Upper lobe of left lung (tissue), 6 donors: ENCODE results near the gene CLTA. TPM values are rescaled to one million over a fixed set of nuclear protein-coding genes. Genes with fewer than 3 reads are reported as not detected.
A peak's percentile ranks its signal among the peaks of the same experiment; 100 is the strongest.

Experiments
- ATAC-seq, 2 donors: fragments of 200-7000 bp; cut with Tn5 transposase; one replicate each; pipeline ENCODE4 v1.9.1; 2022; ENCODE audit warnings: mild to moderate bottlenecking in 2 of 2, moderate library complexity in 2 of 2; ENCODE audit not compliant: low FRiP score in 2 of 2
- DNase-seq, 2 donors: peaks; one replicate each; pipeline ENCODE4 v3.0.0-alpha.2; 2019 to 2020
- H3K27ac ChIP-seq, 4 donors: fragments of 200-600 bp; sonication (generic); one replicate each; pipeline ENCODE4 v1.5.1; 2016 to 2019
- H3K27me3 ChIP-seq, 4 donors: fragments of 200-600 bp; sonication (generic); one replicate each; pipeline ENCODE4 v1.5.1; 2017 to 2019
- H3K36me3 ChIP-seq, 4 donors: fragments of 200-600 bp; sonication (generic); one replicate each; pipeline ENCODE4 v1.5.1; 2016 to 2019
- H3K4me1 ChIP-seq, 4 donors: fragments of 200-600 bp; sonication (generic); one replicate each; pipeline ENCODE4 v1.5.1; 2018 to 2019
- H3K4me3 ChIP-seq, 4 donors: fragments of 200-600 bp; sonication (generic); one replicate each; pipeline ENCODE4 v1.5.1; 2017 to 2019; ENCODE audit warnings: mild to moderate bottlenecking in 2 of 4, moderate library complexity in 1 of 4
- H3K9me3 ChIP-seq, 4 donors: fragments of 200-600 bp; sonication (generic); one replicate each; pipeline ENCODE4 v1.5.1; 2018 to 2019
- CTCF ChIP-seq, 6 experiments: fragments of 450-650 bp in 4 of 6; fragments of 200-600 bp in 2 of 6; sonication (generic) in 2 of 6; IDR thresholded peaks; one replicate each; pipeline ENCODE4 v1.5.1; 2016 to 2019; ENCODE audit warnings: antibody characterized with exemption in 6 of 6
- EP300 ChIP-seq, 4 donors: sonication (generic); formaldehyde crosslinking; IDR thresholded peaks; one replicate each; pipeline ENCODE4 v1.5.1; 2017; ENCODE audit warnings: antibody characterized with exemption in 4 of 4, control low read depth in 2 of 4
- POLR2A ChIP-seq, 4 donors: fragments of 450-650 bp; IDR thresholded peaks; one replicate each; pipeline ENCODE4 v1.5.1; 2016 to 2017; ENCODE audit warnings: antibody characterized with exemption in 4 of 4, mild to moderate bottlenecking in 2 of 4
- POLR2AphosphoS5 ChIP-seq, 2 donors: sonication (generic); formaldehyde crosslinking; IDR thresholded peaks; one replicate each; pipeline ENCODE4 v1.5.1; 2017; ENCODE audit warnings: antibody characterized with exemption in 2 of 2
- WGBS, 2 donors: methylation state at CpG; one replicate each; pipeline ENCODE4 v1.1.5; 2017 to 2018; 5-methylcytosine and 5-hydroxymethylcytosine counted together
- total RNA-seq, 6 donors: library from RNA; depleted of rRNA in 4 of 6; stranded (reverse); fragments of >200 nt in 4 of 6; gene quantifications; one replicate each; pipeline versions ENCODE4 v1.1.0 to v1.2.1, GENCODE V29; 2016 to 2021
- donor health status: DM: no; HTN: no; CAD: no; lungs with moderate emphysema.
- donor health status: DM: no; HTN: yes; CAD: no; lungs with severe emphysema.

Gene CLTA
- total RNA-seq, 6 donors from 2014 or later, result 120 to 218 (median 192) TPM

- H3K4me3 ChIP-seq, result no peak overlapping the region
- ATAC-seq, result no peak
- peaks cover 52 to 99% (median 85%) of the 10 kb centered on the region in 4 donors for H3K36me3 ChIP-seq
- 87 to 88% methylated on average over 9 to 11 of the region's 11 CpGs for WGBS, 2 donors
- peaks cover 8 to 24% (median 14%) of the 10 kb centered on the region in 4 donors for H3K4me1 ChIP-seq
- no peaks in the 10 kb centered on the region for H3K9me3 ChIP-seq
- H3K27me3 ChIP-seq, result no peaks in the 10 kb centered on the region
- no peak for DNase-seq
- TF ChIP-seq POLR2AphosphoS5 (IDR thresholded peaks at IDR 0.05), result no peak
- no peak for TF ChIP-seq POLR2A (IDR thresholded peaks at IDR 0.05)
- TF ChIP-seq EP300 (IDR thresholded peaks at IDR 0.05), result no peak
- no peak for TF ChIP-seq CTCF (IDR thresholded peaks at IDR 0.05)
- no peak overlapping the region for H3K27ac ChIP-seq
These were observed 14.3 kb downstream of the CLTA start for GRCh38 chr9:36204906-36205547.

GRCh38 chr9:36207016-36207415, 16.3 kb downstream of the CLTA start:
- H3K4me1 ChIP-seq, result peaks cover 14 to 37% (median 28%) of the 10 kb centered on the region in 4 donors
- no peaks in the 10 kb centered on the region for H3K27me3 ChIP-seq
- ATAC-seq, result no peak
- H3K4me3 ChIP-seq, result no peak overlapping the region
- no peaks in the 10 kb centered on the region for H3K9me3 ChIP-seq
- peak overlapping the region in 3 of 4 donors; percentile 9 to 51 (median 41) for H3K27ac ChIP-seq
- peaks cover 49 to 99% (median 81%) of the 10 kb centered on the region in 4 donors for H3K36me3 ChIP-seq
- no peak for DNase-seq
- TF ChIP-seq POLR2AphosphoS5 (IDR thresholded peaks at IDR 0.05) (no peak), EP300 (IDR thresholded peaks at IDR 0.05) (no peak), POLR2A (IDR thresholded peaks at IDR 0.05) (no peak), CTCF (IDR thresholded peaks at IDR 0.05) (no peak)
- 85 to 87% methylated on average over 3 to 4 of the region's 4 CpGs for WGBS, 2 donors

GRCh38 chr9:36207546-36208012, 16.9 kb downstream of the CLTA start:
- WGBS, 2 donors, result 23% methylated on average over 1 of the region's 1 CpG
- Histone ChIP-seq H3K9me3 (no peaks in the 10 kb centered on the region), H3K4me1 (peaks cover 14 to 37% (median 28%) of the 10 kb centered on the region in 4 donors), H3K4me3 (no peak overlapping the region), H3K27ac (peak overlapping the region in 3 of 4 donors; percentile 9 to 51 (median 41)), H3K27me3 (no peaks in the 10 kb centered on the region), H3K36me3 (peaks cover 45 to 99% (median 81%) of the 10 kb centered on the region in 4 donors)
- ATAC-seq, result no peak
- TF ChIP-seq CTCF (IDR thresholded peaks at IDR 0.05) (no peak), POLR2AphosphoS5 (IDR thresholded peaks at IDR 0.05) (no peak), POLR2A (IDR thresholded peaks at IDR 0.05) (no peak), EP300 (IDR thresholded peaks at IDR 0.05) (no peak)
- no peak for DNase-seq

- no peak for ATAC-seq
- Histone ChIP-seq H3K27me3 (no peaks in the 10 kb centered on the region), H3K4me1 (peaks cover 14 to 38% (median 28%) of the 10 kb centered on the region in 4 donors), H3K9me3 (no peaks in the 10 kb centered on the region), H3K27ac (peak overlapping the region in 2 of 4 donors; percentile 12 to 51), H3K36me3 (peaks cover 37 to 99% (median 76%) of the 10 kb centered on the region in 4 donors), H3K4me3 (no peak overlapping the region)
- no peak for TF ChIP-seq POLR2AphosphoS5 (IDR thresholded peaks at IDR 0.05)
- no peak for TF ChIP-seq CTCF (IDR thresholded peaks at IDR 0.05)
- no peak for TF ChIP-seq EP300 (IDR thresholded peaks at IDR 0.05)
- no peak for TF ChIP-seq POLR2A (IDR thresholded peaks at IDR 0.05)
- no peak for DNase-seq
- WGBS, 2 donors, result 73 to 79% methylated on average over 10 of the region's 10 CpGs
These were observed 18.0 kb downstream of the CLTA start for GRCh38 chr9:36208521-36209253.
